B cell (primary cell): ENCODE data around the gene RIMBP2.

Experiments
- EZH2 ChIP-seq: IDR thresholded peaks from 2 replicates; pipeline ENCODE4 v1.6.1; 2012; ENCODE audit warnings: borderline replicate concordance, low read depth, mild to moderate bottlenecking, moderate library complexity, low read length; ENCODE audit not compliant: insufficient read depth, poor library complexity, severe bottlenecking
- TF ChIP-seq, protein P1 (sequence below): fragments of 200-600 bp; IDR thresholded peaks from one replicate; pipeline ENCODE4 v1.8.0; 2022; ENCODE audit warnings: antibody characterized with exemption, mild to moderate bottlenecking

- TF ChIP-seq, protein P1, sequence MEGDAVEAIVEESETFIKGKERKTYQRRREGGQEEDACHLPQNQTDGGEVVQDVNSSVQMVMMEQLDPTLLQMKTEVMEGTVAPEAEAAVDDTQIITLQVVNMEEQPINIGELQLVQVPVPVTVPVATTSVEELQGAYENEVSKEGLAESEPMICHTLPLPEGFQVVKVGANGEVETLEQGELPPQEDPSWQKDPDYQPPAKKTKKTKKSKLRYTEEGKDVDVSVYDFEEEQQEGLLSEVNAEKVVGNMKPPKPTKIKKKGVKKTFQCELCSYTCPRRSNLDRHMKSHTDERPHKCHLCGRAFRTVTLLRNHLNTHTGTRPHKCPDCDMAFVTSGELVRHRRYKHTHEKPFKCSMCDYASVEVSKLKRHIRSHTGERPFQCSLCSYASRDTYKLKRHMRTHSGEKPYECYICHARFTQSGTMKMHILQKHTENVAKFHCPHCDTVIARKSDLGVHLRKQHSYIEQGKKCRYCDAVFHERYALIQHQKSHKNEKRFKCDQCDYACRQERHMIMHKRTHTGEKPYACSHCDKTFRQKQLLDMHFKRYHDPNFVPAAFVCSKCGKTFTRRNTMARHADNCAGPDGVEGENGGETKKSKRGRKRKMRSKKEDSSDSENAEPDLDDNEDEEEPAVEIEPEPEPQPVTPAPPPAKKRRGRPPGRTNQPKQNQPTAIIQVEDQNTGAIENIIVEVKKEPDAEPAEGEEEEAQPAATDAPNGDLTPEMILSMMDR = no peak
- TF ChIP-seq EZH2 = no peak
These were observed 112.6 kb downstream of the RIMBP2 start for GRCh38 chr12:130603396-130603965.
